Activated T-helper 1 cell treated with anti-CD3 and anti-CD28 coated beads, Interleukin-2, amount 50 U/mL, for 16 hours (primary cell): ENCODE data around the gene DCDC2B.

Experiments
- DNase-seq, 2 donors: peaks; one replicate each; pipeline ENCODE4 v3.0.0-alpha.2; 2020; ENCODE audit warnings: low read depth in 1 of 2, low spot score in 1 of 2

DCDC2B gene

DNA sequence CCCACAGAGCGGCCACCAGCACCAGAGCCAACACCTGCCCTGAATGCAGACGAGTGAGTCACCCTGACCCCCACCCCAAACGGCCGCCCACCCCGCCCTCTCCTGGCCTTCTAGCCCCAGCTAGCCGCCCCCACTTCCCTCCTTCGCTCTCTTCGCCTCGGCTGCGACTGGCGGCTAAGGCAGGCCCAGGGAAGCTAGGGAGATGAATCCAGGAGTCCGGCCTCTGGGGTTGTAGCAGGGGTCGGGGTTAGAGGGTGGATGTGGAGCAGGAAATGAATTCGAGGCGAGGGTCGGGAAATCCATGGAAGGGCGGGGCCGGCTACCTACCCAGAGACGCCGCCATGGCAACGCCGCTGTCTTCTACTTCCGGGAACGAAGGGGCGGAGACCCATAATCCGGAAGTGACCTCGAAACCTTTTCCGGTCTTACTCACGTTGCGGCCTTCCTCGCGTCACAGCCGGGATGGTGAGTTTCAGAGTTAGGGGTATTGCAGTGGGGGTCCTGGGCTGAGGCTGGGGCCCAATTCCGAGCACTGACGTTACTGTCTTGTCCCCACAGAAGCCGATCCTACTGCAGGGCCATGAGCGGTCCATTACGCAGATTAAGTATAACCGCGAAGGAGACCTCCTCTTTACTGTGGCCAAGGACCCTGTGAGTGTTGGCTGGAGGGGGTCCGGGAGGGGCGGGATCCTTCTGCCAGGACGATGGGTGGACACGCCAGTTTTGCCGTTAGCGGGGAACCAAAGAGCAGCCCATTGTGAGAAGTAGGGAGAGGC lies 13.3 kb downstream of the DCDC2B start, which contains the start of the genes EIF3I and TMEM234:
Gene EIF3I, plus strand, starts transcription at position 428 of the 776 bp plus-strand sequence. Its CDS starts 35 bp downstream, at position 463.
Gene TMEM234, minus strand, starts transcription at position 374 of the 776 bp plus-strand sequence. Its CDS starts 31 bp downstream, at position 343.
- peak; percentile 79 to 86 for DNase-seq

DNA sequence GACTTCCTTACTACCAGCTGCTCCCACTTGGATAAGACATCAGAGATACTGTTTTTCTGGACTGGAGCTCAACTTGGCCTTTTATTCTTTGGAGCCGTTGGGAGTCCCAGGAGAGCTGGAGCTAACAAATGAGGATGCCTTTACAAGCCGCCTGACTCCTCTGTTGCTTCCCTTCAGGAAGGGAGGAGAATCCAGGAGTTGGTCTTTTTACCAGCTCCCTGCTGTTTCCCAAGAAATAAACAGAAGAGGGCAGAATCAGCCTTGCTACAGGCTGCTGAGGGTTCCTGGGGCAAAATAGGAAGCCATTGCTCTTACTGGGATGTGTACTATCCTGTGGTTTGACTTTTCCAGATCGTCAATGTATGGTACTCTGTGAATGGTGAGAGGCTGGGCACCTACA lies 14.8 kb downstream of the DCDC2B start:
- no peak for DNase-seq

DNA sequence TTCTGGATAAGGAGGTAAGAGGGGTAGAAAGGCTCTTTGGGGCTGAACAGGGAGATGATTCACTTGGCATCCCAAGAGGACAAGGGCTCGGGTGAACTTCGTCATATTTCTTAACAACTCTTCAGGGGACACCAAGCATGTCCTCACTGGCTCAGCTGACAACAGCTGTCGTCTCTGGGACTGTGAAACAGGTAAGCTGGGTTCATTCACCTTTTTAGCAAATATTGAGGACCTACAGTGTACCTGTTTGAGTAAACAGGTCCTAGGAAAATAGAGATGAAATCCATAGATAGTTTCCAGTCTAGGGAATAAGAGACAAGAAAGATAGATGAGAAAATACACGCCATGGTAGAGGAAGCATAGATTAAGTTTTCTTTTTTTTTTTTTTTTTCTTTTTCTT lies 15.4 kb downstream of the DCDC2B start:
- DNase-seq = no peak

DNA sequence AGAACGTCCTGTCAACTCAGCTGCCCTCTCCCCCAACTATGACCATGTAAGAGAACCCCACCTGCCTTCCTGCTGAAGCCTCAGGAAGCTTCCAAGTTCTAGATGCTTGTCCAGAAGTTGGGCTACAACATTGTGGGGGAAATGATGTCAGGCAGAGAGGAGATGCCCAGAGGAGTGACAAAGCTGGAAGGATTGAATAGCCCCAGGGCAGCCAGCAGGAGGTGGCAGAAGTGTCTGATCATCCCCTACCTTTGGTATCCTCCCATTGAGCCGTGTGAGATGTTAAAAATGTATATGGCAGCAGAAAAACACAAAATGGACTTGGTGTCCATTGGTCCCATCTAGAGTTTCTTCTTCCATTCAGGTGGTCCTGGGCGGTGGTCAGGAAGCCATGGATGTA lies 19.9 kb downstream of the DCDC2B start:
- no peak for DNase-seq

DNA sequence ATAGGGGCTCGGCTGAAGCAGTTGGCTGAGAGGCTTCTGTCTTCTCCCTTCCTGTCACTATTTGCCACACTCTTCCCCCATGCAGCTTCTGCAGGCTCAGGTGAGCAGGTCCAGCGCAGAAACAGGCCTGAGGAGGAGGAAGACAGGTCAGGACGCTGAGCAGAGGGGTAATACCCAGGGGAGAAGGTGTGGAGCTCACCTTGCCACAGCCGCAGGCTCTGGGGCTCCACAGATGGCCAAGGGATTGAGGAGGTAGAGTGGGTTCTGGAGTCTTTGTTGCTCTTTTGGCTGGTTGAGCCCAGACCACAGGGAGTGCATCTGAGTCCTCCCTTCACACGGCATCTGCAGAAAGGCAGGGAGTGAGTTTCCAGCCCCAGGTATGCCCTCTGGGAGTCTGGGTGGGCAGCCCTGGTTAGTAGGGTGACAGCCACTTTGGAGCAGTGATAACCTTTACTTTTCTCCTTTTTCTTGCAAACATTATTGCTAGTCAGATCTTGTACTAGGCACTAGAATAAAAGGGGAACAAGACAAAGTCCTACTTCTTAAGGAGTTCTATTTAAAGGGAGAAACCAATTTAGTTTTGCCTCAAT lies 23.0 kb downstream of the DCDC2B start:
- no peak for DNase-seq

DNA sequence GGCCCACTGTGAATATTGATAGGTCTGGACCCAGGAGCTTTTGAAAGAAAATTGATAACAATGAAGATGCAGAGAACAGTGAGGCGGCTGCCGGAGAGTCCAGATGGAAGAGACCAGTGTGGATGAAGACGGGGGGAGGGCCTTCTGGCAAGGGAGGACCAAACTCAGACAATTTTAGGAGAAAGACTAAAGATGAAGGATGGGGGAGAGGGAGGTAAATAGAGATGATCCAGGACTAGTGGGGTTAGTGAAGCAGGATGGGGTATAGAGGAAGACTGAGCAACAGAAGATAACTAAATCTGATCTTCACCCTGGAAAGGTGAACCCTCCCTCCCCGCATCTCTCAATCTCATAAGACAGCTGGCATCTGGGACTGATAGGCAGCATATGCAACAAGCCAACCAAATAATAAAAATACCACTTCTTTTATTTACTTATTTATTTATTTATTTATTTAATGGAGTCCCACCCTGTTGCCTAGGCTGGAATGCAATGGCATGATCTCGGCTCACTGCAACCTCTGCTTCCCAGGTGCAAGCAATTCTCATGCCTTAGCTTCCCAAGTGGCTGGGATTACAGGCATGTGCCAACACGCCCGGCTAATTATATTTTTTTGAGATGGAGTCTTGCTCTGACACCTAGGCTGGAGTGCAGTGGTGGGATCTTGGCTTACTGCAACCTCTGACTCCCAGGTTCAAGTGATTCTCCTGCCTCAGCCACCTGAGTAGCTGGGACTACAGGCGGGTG lies 23.8 kb downstream of the DCDC2B start:
- DNase-seq = no peak

DNA sequence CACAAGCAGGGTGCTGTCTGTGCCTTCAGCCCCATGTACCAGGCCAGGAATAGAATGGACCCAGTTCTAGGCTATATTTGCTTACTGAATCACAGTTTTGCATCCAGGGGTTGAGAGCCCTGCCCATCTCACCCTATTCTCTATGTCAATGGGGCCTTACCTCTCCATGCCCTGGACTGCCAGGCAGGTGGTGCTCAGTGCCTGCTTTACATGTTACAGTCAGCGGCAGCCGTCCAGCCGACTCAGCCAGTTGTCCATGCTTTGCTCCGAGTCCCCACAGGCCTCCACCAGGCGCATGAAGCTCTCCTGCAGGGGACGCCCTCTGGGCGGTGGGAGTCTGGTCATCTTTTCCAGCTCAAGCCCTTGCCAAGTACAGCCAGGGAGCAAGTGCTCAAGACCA lies 25.9 kb downstream of the DCDC2B start:
- no peak for DNase-seq

DNA sequence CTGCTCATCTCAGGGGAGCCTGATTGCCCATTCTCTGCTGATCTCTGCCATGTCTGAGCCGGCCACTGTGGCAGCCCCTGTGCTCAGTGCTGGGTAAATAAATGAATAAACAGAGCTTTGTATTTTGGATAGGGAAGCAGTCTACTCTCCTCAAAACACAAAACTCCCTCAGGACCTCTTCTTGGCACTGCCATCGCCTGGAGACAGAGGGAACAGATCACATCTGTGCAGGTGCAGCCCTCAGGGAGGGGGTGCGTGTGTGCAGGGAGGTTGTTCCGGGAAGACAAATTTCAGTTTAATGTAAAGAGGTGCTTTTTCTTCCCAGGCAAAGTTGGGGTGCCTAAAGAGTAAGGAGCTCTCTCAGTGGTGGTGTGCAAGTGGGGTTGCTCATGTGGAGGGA lies 30.4 kb downstream of the DCDC2B start:
- no peak for DNase-seq

DNA sequence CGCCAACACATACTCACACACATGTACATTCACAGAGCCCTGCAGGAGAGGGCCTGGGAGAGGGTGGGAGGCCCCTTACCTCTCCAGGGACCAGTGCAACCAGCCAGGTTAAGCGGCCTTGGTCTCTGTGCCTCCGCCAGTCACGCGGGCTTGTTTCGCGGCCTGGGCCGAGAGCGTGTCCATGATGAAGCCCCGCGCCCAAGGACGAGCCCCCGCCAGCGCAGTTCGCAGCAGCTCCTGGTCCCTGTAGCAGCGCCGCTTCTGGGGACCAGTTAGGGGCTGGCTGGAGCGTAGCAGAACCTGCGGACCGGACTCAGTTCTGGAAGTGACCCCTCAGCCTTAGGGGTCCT lies 30.9 kb downstream of the DCDC2B start:
- DNase-seq = no peak

DNA sequence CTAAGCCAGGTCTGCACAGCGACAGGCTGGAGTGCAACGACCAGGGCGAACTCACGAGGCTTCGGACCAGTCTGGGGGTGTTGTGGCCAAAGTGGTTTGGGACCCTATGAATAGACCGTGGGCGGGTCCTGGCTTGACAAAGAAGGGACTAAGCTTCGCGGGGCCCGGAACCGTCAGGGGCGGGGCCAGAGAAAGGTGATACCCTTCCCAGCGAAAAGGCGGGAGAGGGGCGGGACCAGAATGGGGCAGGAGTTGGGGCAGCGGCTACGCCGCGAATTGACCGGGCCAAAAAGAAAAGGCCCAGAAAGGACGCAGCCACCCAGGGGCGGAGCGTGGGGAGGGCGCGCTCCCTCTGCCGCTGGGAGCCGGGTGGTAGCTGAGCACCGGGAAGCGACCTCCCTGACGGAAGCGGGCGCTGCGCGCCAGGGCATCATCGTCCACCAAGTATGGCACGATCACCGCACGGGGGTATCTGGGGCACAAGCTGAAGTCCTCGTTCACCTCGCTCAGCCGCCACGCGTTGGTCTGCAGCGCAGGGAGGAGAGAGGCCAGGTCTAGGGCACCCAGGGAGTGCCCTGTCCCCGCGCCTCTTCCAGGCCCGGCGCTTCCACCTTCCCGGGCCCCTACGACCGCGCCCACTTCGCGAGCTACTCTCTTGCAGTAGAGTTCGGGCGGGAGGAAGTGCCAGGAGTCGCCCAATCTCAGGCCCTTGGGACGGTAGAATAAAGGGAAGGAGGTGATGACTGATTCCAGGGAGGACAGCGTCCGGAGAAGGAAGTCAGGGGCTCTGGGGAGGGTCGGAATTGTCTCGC lies 31.5 kb downstream of the DCDC2B start:
- peak; percentile 45 to 46 for DNase-seq

DNA sequence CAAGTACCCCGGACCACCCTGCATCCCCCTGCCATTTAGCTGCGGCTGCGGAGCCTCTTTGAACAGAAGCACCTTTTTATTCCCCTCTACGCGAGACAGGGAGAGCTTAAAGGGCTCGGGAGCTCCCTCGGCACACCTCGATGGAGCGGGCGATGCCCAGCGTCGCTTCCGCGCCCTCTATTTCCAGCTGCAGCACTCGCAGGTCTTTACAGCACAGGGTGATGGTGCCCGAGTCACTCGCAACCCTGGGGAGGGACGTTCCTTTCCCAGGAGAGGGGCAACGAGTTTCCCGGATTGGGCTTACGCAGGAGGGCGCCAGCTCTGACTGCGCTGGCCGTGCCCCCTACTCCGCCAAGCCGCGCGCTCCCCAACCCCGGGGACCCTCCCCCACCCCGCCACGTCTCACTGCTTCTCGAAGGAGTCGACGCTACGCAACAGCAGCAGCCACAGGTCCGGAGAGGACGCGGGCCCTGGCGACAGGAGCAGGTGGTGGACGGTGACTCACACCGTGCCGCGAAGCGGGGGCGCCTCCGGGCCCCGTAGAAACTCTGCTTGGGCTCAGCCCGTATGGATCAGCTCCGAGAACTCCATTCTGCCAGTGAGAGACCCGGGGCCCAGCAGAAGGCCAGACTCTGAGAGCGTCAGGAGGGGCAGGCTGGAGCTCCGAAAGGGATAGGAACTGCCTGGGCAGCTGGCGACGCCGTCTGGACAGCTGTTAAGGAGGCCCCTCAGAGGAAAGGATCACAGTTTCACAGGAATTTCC lies 32.3 kb downstream of the DCDC2B start:
- DNase-seq = no peak

DNA sequence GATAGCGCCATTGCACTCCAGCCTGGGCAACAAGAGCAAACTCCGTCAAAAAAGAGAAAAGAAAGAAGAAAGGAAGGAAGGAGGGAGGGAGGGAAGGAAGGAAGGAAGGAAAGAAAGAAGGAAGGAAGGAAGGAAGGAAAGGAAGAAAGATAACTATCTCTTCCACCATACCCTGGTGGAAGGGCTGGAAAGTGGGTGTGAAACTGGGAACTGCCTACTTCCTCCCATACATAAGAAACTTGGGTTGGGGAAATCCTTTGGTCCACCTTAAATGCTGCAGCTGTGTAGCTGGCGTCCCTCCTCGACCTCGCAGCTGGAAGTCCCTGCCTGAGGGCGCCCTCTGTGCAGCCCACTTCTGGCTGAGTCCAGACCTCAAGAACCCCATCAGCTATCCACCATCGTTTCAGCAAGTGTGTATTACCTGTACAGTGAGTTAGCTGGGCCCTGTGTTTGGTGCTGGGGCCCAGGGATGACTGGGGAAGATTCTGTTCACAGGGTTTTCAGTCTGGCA lies 33.5 kb downstream of the DCDC2B start:
- no peak for DNase-seq

DNA sequence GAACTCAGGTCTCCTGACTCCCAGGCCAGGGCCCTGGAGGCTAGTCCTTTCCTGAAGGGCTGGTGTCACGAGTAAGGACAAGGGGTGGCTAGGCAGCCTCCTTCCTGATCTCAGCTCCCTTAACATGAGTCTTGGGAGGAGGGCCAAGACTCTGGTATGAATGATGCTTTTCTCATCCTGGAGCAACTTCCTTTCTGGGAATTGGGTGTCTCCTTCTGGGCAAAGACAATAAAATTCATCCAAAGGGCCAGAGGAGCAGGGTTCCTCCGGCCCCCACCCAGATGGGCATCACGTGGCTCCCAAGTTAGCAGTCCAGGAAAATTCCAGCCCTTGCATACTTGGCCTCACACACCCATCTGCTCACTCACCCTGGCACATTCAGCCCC lies 38.0 kb downstream of the DCDC2B start, which contains the start of gene FAM167B:
Gene FAM167B, plus strand, starts transcription at position 335 of the 386 bp plus-strand sequence. CDS start 200 bp downstream, outside the sequence.
- no peak for DNase-seq

DNA sequence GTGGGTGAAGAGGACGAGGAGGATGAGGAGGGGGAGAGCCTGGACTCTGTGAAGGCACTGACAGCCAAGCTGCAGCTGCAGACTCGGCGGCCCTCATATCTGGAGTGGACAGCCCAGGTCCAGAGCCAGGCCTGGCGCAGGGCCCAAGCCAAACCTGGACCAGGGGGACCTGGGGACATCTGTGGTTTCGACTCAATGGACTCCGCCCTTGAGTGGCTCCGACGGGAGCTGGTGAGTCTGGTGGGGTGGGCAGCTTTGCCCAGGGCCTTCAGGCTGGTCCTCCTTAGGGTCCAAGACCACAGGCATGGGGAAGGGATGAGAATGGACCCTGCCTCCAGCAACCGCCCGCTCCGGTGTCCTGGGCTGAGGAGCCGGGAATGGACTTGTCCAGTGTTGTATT lies 38.6 kb downstream of the DCDC2B start:
- no peak for DNase-seq

DNA sequence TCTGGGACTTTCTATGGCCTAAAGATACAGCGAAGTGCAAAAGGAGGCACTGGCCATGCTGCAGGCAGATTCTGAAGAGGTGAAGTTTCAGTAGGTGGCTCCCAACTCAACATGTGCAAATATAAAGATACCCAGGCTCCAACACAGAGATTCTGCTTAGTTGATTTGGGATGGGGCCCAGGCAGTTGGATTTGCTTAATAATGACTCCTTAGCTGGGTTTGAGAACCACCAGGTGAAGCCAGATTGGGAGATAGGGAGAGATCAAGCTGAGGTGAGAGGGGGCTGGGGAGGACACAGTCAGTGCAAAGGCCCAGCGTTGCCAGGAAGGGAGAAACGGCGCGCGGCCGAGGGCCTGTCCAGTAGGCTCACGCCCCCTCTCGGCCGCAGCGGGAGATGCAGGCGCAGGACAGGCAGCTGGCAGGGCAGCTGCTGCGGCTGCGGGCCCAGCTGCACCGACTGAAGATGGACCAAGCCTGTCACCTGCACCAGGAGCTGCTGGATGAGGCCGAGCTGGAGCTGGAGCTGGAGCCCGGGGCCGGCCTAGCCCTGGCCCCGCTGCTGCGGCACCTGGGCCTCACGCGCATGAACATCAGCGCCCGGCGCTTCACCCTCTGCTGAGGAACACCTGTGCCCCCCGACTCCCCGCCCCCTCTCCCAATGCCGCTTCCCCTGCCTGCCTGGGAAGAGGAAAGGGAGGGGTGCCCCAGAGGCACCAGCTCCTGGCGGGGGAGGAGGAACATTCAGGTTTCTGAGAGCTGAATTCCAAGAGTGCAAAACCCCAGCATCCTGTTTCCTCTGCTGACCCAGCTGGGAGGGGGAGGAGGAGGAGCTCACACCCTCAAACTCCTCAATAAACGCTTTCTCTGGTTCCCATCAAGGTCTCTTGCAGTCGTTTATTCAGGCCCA lies 39.3 kb downstream of the DCDC2B start:
- peak; percentile 57 to 65 for DNase-seq

DNA sequence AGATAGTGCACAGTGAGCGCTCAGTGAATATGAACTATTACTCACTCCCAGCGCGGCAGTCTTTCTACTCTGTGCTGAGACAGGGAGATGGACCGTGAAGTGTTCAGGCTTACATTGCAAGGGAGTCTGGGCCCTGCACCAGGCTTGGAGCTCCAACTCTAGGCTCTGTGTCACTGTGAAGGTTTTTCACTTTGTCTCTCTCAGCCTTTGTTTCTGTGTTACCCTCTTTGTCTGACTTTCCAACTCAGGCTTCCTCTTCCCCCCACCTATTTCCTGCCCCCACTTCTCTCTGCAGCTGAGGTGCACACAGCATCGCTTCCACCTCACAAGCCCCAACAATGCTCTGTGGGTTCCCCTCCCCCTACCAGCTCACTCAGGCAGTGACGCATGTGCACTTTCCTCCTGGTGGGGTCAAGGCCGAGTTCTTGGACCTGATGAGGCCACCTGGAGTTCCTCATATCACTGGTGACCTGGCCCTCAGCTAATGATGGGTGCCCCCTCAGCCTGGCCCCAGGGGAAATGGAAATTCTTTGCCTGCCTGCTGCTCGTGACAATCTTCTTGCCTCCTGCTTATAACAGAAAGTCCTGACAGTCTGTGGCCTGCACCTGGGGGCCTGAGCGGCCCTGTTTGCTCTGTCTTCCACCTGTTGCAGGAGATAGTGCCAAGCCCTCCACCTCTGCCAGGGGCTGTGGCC lies 41.1 kb downstream of the DCDC2B start:
- peak; percentile 65 to 67 for DNase-seq

DNA sequence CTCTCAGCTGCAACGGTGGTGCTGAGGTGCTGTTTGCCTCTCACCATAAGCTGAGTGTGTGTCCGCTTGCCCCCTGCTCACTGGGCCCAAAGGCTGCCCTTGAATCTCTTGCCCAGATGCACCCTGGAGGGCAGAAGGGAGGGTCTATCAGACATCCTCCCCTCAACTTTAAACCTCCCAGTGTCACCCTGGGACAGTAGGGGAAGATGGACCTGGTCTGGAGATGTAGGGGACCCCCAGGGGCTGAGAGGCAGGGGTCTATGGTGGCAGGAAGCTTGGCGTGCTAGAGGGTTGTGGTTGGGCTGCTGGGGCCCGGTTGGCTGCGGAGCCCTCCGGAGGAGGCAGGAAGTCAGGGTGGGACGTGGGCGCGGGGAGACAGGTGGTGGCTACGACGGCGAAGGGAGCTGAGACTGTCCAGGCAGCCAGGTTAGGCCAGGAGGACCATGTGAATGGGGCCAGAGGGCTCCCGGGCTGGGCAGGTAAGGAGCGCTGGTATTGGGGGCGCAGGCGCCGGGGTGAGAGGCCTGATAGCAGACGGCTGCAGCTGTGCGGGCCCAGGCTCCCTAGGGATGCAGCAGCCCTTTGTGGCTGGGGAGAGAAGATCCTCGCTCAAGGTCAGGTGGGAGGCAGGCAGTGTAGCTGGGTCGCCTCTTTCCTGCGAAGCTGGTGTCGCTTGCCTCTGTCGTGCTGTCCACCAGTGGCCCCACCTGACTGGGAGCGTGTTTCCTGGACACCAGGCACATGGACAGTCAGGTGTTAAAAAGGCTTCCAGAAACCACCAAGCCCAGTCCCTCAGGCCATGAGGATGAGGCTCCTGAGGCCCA lies 42.2 kb downstream of the DCDC2B start, which contains the start of gene LCK:
Gene LCK, plus strand, starts transcription at position 373 of the 824 bp plus-strand sequence. CDS start 23,065 bp downstream, outside the sequence.
- peak; percentile 41 to 43 for DNase-seq
